SK-N-SH (cell line): ENCODE results near the gene BEST3. TPM values are rescaled to one million over a fixed set of nuclear protein-coding genes. Genes with fewer than 3 reads are reported as not detected.

Experiments
- CTCF ChIA-PET: fragments of 300-600, 350-600 bp; formaldehyde crosslinking; extraction: SDS; loops from one replicate; lab custom pipeline; 2021; lab: Yijun Ruan, JAX
- POLR2A ChIA-PET: fragments of 350-600 bp; sonication (Branson Sonifier 250); formaldehyde crosslinking; extraction: SDS; loops from one replicate; lab custom pipeline; 2020; ENCODE audit warnings: antibody characterized with exemption, inconsistent platforms; lab: Yijun Ruan, JAX
- DNase-seq: peaks from one replicate; pipeline ENCODE4 v3.0.0; 2012
- H2AFZ ChIP-seq: fragments of 200-600 bp; sonication (generic); 2 replicates; pipeline ENCODE4 v1.8.1; 2016; ENCODE audit warnings: antibody characterized with exemption, mild to moderate bottlenecking, low read depth
- H3F3A ChIP-seq: fragments of 200-600 bp; sonication (generic); replicated peaks from 2 replicates; pipeline ENCODE3; 2016; ENCODE audit warnings: antibody characterized with exemption, mild to moderate bottlenecking; ENCODE audit not compliant: insufficient read depth
- H3K27ac ChIP-seq, 2 experiments: fragments of 200-500 bp in 1 of 2; fragments of 200-600 bp in 1 of 2; sonication (Bioruptor generic) in 1 of 2; sonication (generic), shearing (Covaris generic) in 1 of 2; 2 replicates each; pipeline versions ENCODE4 v1.5.1 to v1.6.1; 2014 to 2016; ENCODE audit warnings: low read depth in 2 of 2, inconsistent platforms in 1 of 2, low read length in 1 of 2, mild to moderate bottlenecking in 1 of 2, mixed read lengths in 1 of 2
- H3K27me3 ChIP-seq: fragments of 200-600 bp; sonication (generic), shearing (Covaris generic); 2 replicates; pipeline ENCODE4 v1.6.1; 2016; ENCODE audit warnings: mixed run types; ENCODE audit not compliant: insufficient read depth
- H3K36me3 ChIP-seq, 2 experiments: fragments of 200-500 bp in 1 of 2; fragments of 200-600 bp in 1 of 2; sonication (Bioruptor generic) in 1 of 2; sonication (generic) in 1 of 2; replicated peaks in 1 of 2; 2 replicates each; pipeline versions ENCODE3 to v1.5.1; 2014 to 2016; ENCODE audit warnings: low read length in 1 of 2, mild to moderate bottlenecking in 1 of 2; ENCODE audit not compliant: insufficient read depth in 2 of 2, control insufficient read depth in 1 of 2
- H3K4me1 ChIP-seq, 2 experiments: fragments of 200-500 bp in 1 of 2; fragments of 200-600 bp in 1 of 2; sonication (Bioruptor generic) in 1 of 2; sonication (generic), shearing (Covaris generic) in 1 of 2; 2 replicates each; pipeline versions ENCODE4 v1.5.1 to v1.6.1; 2014 to 2016; ENCODE audit warnings: low read depth in 1 of 2, low read length in 1 of 2, mixed run types in 1 of 2; ENCODE audit not compliant: insufficient read depth in 2 of 2, control insufficient read depth in 1 of 2
- H3K4me2 ChIP-seq: fragments of 200-600 bp; sonication (generic), shearing (Covaris generic); 2 replicates; pipeline ENCODE4 v1.6.1; 2017; ENCODE audit warnings: mixed run types
- H3K4me3 ChIP-seq, 2 experiments: fragments of 200-500 bp in 1 of 2; fragments of 200-600 bp in 1 of 2; sonication (Bioruptor generic) in 1 of 2; sonication (generic), shearing (Covaris generic) in 1 of 2; 2 replicates each; pipeline versions ENCODE4 v1.5.1 to v1.8.1; 2014 to 2016; ENCODE audit warnings: low read depth in 2 of 2, inconsistent platforms in 1 of 2, low read length in 1 of 2, mild to moderate bottlenecking in 1 of 2, mixed read lengths in 1 of 2, moderate library complexity in 1 of 2
- H3K79me2 ChIP-seq: fragments of 200-600 bp; sonication (generic); 2 replicates; pipeline ENCODE4 v1.8.1; 2017; ENCODE audit warnings: mild to moderate bottlenecking; ENCODE audit not compliant: insufficient read depth
- H3K9ac ChIP-seq: fragments of 200-600 bp; sonication (generic); 2 replicates; pipeline ENCODE4 v1.6.1; 2017; ENCODE audit warnings: mixed run types
- H3K9me2 ChIP-seq: fragments of 200-600 bp; sonication (generic); 2 replicates; pipeline ENCODE4 v1.6.1; 2017; ENCODE audit warnings: mixed run types
- H3K9me3 ChIP-seq: fragments of 200-600 bp; sonication (generic); 2 replicates; pipeline ENCODE4 v1.6.1; 2017; ENCODE audit warnings: mixed run types, mild to moderate bottlenecking, moderate library complexity
- H4K20me1 ChIP-seq: fragments of 200-600 bp; sonication (generic); 2 replicates; pipeline ENCODE4 v1.6.1; 2017; ENCODE audit warnings: mild to moderate bottlenecking, mixed run types; ENCODE audit not compliant: insufficient read depth
- ELF1 ChIP-seq: IDR thresholded peaks from 2 replicates; pipeline ENCODE4 v1.4.0; 2012
- EP300 ChIP-seq, 2 experiments: IDR thresholded peaks; 2 replicates each; pipeline versions ENCODE4 v1.4.0 to v1.6.1; 2012; ENCODE audit warnings: borderline replicate concordance in 1 of 2, low read depth in 1 of 2, low read length in 1 of 2
- EZH2phosphoT487 ChIP-seq: fragments of 200-600 bp; sonication (generic); IDR thresholded peaks from 2 replicates; pipeline ENCODE4 v1.6.1; 2017; ENCODE audit warnings: low read depth, mixed run types, mild to moderate bottlenecking, antibody characterized with exemption, moderate library complexity, borderline replicate concordance
- FOSL2 ChIP-seq: IDR thresholded peaks from 2 replicates; pipeline ENCODE4 v1.4.0; 2012; ENCODE audit warnings: low read depth, mild to moderate bottlenecking, moderate library complexity, borderline replicate concordance
- FOXJ3 ChIP-seq: sonication (generic); formaldehyde crosslinking; IDR thresholded peaks from 2 replicates; pipeline ENCODE4 v1.5.1; 2020; ENCODE audit warnings: mild to moderate bottlenecking, missing genetic modification reagents
- FOXM1 ChIP-seq: IDR thresholded peaks from 2 replicates; pipeline ENCODE4 v1.4.0; 2012; ENCODE audit warnings: low read depth, mild to moderate bottlenecking
- GABPA ChIP-seq: IDR thresholded peaks from 2 replicates; pipeline ENCODE4 v1.4.0; 2012; ENCODE audit warnings: low read depth, mild to moderate bottlenecking
- GATA2 ChIP-seq: sonication (generic); formaldehyde crosslinking; IDR thresholded peaks from 2 replicates; pipeline ENCODE4 v1.5.0; 2020; ENCODE audit warnings: mild to moderate bottlenecking, missing genetic modification reagents
- MXI1 ChIP-seq: IDR thresholded peaks from 2 replicates; pipeline ENCODE4 v1.6.1; 2012; ENCODE audit warnings: mild to moderate bottlenecking, low read depth, low read length, improper control_type of control experiment
- NRF1 ChIP-seq: IDR thresholded peaks from 2 replicates; pipeline ENCODE4 v1.6.1; 2012; ENCODE audit warnings: low read depth, mild to moderate bottlenecking, low read length
- RCOR1 ChIP-seq: fragments of 150-350 bp; IDR thresholded peaks from 2 replicates; pipeline ENCODE4 v1.6.1; 2017; ENCODE audit warnings: antibody characterized with exemption, low read length
- RXRA ChIP-seq: IDR thresholded peaks from 2 replicates; pipeline ENCODE4 v1.4.0; 2012; ENCODE audit warnings: low read depth, mild to moderate bottlenecking, borderline replicate concordance
- SIN3A ChIP-seq: IDR thresholded peaks from 2 replicates; pipeline ENCODE4 v1.6.1; 2012; ENCODE audit warnings: low read depth, mild to moderate bottlenecking, low read length, moderate library complexity, borderline replicate concordance
- YY1 ChIP-seq: IDR thresholded peaks from 2 replicates; pipeline ENCODE4 v1.4.0; 2012; ENCODE audit warnings: low read depth, mild to moderate bottlenecking
- WGBS: methylation state at CpG from one replicate; pipeline ENCODE4 v1.1.6; 2017; ENCODE audit warnings: low lambda C conversion rate; 5-methylcytosine and 5-hydroxymethylcytosine counted together
- polyA plus RNA-seq, 3 experiments: library from polyadenylated mRNA; depleted of rRNA; stranded (reverse); fragments of >200 nt; gene quantifications; 2 replicates each; pipeline ENCODE4 v1.2.3, GENCODE V29; 2012
- TF ChIP-seq, protein P1 (sequence below): fragments of 150-350 bp; IDR thresholded peaks from 2 replicates; pipeline ENCODE4 v1.6.1; 2017; ENCODE audit warnings: antibody characterized with exemption, low read length, low read depth, borderline replicate concordance
- TF ChIP-seq, protein P2 (sequence below): IDR thresholded peaks from 2 replicates; pipeline ENCODE4 v1.6.1; 2012; ENCODE audit warnings: mild to moderate bottlenecking, low read depth, low read length, moderate library complexity
- TF ChIP-seq, protein P3 (sequence below): IDR thresholded peaks from 2 replicates; pipeline ENCODE4 v1.4.0; 2012; ENCODE audit warnings: low read depth, borderline replicate concordance

BEST3 gene
- polyA plus RNA-seq, 1 of the 3 experiments (the other 2 are of a cell fraction): 0.48 TPM

DNA sequence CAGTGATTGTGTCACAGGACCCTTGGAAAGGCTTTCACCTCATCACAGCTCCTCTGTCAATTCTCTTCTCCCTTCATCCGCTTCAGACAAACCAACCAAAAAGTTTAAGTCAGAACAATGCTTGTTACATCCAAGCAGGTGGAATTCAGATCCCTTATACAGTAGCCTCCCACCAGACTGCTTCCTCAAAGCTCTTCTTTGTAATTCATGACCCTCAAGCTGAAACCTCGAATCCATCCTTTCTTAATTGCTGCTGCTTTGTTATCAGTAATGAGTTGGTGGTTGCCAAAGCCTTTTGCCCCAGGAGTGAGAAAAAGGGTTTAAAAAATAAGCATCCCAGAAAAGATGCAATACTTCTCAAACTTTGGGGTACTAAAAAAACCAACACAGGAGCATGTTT, 9.5 kb downstream of the BEST3 start:
- H3K9ac ChIP-seq: no peak overlapping the region
- ChIA-PET CTCF (interaction anchor here (1.2 to 1.7 kb wide), 2 partner anchors 12 to 22 kb away, joined by 3 read pairs; no protein-coding TSS in a partner anchor), POLR2A (no interaction called here)
- no peaks in the 10 kb centered on the region for H3K9me3 ChIP-seq
- H3K4me3 ChIP-seq: no peak overlapping the region
- H3K4me2 ChIP-seq: peak overlapping the region; percentile 46; the same call in 1 of the 2 replicates
- H3F3A ChIP-seq: peaks cover 20% of the 10 kb centered on the region
- H3K27ac ChIP-seq: peak overlapping the region; percentile 75 to 83; a peak in 3 of 4 replicates
- H3K79me2 ChIP-seq: no peaks in the 10 kb centered on the region
- no peaks in the 10 kb centered on the region for H3K27me3 ChIP-seq
- no peaks in the 10 kb centered on the region for H3K36me3 ChIP-seq
- no peaks in the 10 kb centered on the region for H3K9me2 ChIP-seq
- no peaks in the 10 kb centered on the region for H4K20me1 ChIP-seq
- no peak for DNase-seq
- TF ChIP-seq FOXJ3 (CRISPR knock-in tag) (no peak), YY1 (no peak), EP300 (IDR thresholded peaks at IDR 0.05; ENCODE audit: borderline replicate concordance in 1 of 2, low read depth in 1 of 2, low read length in 1 of 2) (no peak), GABPA (no peak), GATA2 (CRISPR knock-in tag) (no peak), RXRA (no peak), ELF1 (no peak), FOXM1 (no peak), RCOR1 (no peak), NRF1 (no peak), EZH2phosphoT487 (no peak), MXI1 (no peak), SIN3A (no peak), FOSL2 (no peak)
- TF ChIP-seq, protein P1, sequence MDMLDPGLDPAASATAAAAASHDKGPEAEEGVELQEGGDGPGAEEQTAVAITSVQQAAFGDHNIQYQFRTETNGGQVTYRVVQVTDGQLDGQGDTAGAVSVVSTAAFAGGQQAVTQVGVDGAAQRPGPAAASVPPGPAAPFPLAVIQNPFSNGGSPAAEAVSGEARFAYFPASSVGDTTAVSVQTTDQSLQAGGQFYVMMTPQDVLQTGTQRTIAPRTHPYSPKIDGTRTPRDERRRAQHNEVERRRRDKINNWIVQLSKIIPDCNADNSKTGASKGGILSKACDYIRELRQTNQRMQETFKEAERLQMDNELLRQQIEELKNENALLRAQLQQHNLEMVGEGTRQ: no peak
- TF ChIP-seq, protein P2, sequence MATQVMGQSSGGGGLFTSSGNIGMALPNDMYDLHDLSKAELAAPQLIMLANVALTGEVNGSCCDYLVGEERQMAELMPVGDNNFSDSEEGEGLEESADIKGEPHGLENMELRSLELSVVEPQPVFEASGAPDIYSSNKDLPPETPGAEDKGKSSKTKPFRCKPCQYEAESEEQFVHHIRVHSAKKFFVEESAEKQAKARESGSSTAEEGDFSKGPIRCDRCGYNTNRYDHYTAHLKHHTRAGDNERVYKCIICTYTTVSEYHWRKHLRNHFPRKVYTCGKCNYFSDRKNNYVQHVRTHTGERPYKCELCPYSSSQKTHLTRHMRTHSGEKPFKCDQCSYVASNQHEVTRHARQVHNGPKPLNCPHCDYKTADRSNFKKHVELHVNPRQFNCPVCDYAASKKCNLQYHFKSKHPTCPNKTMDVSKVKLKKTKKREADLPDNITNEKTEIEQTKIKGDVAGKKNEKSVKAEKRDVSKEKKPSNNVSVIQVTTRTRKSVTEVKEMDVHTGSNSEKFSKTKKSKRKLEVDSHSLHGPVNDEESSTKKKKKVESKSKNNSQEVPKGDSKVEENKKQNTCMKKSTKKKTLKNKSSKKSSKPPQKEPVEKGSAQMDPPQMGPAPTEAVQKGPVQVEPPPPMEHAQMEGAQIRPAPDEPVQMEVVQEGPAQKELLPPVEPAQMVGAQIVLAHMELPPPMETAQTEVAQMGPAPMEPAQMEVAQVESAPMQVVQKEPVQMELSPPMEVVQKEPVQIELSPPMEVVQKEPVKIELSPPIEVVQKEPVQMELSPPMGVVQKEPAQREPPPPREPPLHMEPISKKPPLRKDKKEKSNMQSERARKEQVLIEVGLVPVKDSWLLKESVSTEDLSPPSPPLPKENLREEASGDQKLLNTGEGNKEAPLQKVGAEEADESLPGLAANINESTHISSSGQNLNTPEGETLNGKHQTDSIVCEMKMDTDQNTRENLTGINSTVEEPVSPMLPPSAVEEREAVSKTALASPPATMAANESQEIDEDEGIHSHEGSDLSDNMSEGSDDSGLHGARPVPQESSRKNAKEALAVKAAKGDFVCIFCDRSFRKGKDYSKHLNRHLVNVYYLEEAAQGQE: no peak
- TF ChIP-seq, protein P3, sequence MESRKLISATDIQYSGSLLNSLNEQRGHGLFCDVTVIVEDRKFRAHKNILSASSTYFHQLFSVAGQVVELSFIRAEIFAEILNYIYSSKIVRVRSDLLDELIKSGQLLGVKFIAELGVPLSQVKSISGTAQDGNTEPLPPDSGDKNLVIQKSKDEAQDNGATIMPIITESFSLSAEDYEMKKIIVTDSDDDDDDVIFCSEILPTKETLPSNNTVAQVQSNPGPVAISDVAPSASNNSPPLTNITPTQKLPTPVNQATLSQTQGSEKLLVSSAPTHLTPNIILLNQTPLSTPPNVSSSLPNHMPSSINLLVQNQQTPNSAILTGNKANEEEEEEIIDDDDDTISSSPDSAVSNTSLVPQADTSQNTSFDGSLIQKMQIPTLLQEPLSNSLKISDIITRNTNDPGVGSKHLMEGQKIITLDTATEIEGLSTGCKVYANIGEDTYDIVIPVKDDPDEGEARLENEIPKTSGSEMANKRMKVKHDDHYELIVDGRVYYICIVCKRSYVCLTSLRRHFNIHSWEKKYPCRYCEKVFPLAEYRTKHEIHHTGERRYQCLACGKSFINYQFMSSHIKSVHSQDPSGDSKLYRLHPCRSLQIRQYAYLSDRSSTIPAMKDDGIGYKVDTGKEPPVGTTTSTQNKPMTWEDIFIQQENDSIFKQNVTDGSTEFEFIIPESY: no peak
- TF ChIP-seq, all 33 proteins: peak for 0
- Histone ChIP-seq H2AFZ (peak overlapping the region; percentile 77; the same call in 1 of the 2 replicates), H3K4me1 (peaks cover 5 to 20% of the 10 kb centered on the region in 2 experiments; a peak in 2 of 4 replicates)
- WGBS: 79% methylated on average over 2 of the region's 2 CpGs
